T-helper 22 cell (primary cell): ENCODE data around the gene FAM81B.

Experiments
- DNase-seq: peaks from one replicate; pipeline ENCODE4 v3.0.0-alpha.2; 2020; ENCODE audit warnings: low read depth

Gene FAM81B

DNA sequence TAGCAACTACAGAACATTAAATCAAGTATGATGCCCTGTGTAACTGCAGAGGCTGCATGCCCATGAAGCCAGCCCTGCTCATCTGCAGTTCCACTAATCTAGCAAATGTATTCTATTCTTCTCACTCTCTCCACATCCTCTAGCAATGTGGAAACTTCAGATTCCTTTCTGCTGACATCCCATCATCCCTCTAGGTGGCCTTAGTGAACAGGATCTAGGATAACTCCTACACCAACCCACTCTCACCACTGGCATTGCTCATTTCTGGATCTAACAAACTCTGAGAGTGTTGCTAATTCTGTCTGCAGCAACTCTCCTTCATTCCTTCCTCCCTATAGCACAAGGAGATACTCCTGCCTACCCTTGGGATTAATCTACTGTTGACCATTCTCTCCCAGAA lies 80.8 kb downstream of the FAM81B start:
- DNase-seq: no peak

DNA sequence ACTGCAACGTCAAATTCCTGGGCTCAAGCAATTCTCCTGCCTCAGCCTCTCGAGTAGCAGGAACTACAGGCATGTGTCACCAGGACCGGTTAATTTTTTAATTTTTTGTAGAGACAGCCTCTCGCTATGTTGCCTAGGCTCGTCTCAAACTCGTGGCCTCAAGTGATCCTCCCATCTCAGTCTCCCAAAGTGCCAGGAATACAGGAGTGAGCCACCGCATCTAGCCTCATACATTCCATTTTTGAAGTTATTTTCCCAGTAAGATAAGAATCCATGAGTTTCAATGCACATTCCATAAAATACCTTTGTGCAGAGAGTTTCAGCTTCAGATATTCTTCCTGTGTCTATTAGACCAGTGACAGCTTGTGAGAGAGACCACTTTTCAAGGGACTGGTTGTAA lies 93.3 kb downstream of the FAM81B start:
- no peak for DNase-seq

DNA sequence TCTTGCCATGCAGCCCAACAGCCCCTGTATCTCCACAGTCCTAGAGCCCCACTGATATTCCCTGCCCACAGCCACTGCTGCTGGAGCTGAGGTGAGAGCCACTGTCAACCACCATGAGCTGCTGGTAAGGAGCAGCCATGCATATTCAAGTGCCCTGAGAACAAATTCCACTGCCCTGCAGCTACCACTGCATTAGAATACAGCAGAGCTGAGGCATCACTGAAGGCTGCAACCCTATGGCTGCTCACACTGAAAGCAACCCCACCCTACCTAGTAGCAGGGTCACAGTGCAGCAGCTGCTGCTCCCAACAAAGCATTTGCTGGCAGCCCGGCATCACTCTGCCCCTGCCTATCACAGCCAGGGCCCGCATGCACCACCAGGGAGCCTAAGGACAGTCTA lies 95.0 kb downstream of the FAM81B start:
- DNase-seq: no peak

DNA sequence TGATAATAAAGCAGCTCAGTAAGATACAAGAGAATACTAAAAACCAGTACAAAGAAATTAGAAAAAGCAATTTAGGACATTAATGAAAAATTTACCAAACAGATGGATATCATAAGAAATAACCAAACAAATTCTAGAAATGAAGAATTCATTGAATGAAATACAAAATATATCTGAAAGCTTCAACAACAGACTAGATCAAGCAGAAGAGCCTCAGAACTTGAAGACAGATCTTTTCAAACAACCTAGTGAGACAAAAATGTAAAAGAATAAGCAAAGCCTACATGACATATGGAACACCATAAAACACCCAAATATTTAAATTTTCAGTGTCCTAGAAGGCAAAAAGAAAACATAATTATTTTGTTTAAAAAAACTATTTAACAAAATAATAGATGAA lies 96.7 kb downstream of the FAM81B start:
- DNase-seq: no peak
